SJCRH30 (cell line): ENCODE data around the gene MCC. TPM values are rescaled to one million over a fixed set of nuclear protein-coding genes. Genes with fewer than 3 reads are reported as not detected.
"Not testable (repeated sequence)": the region's sequence is repeated elsewhere in the genome, so short reads cannot be mapped to it uniquely, and the experiment has no call there.

Source experiments
- DNase-seq, 2 experiments: peaks; one replicate each; pipeline ENCODE4 v3.0.0-alpha.2; 2015 to 2020
- H3K27ac ChIP-seq: fragments of 250-450 bp; sonication (Bioruptor Pico); 2 replicates; pipeline ENCODE4 v1.5.1; 2020; ENCODE audit warnings: mild to moderate bottlenecking, moderate library complexity
- H3K27me3 ChIP-seq: fragments of 250-450 bp; sonication (Bioruptor Pico); 2 replicates; pipeline ENCODE4 v1.5.1; 2020; ENCODE audit warnings: mild to moderate bottlenecking, moderate library complexity
- H3K36me3 ChIP-seq: fragments of 250-450 bp; sonication (Bioruptor Pico); 2 replicates; pipeline ENCODE4 v1.5.1; 2020; ENCODE audit warnings: mild to moderate bottlenecking, moderate library complexity
- H3K4me1 ChIP-seq: fragments of 250-450 bp; sonication (Bioruptor Pico); 2 replicates; pipeline ENCODE4 v1.5.1; 2020; ENCODE audit warnings: mild to moderate bottlenecking, moderate library complexity
- H3K4me3 ChIP-seq: fragments of 250-450 bp; sonication (Bioruptor Pico); 2 replicates; pipeline ENCODE4 v1.5.1; 2020; ENCODE audit warnings: mild to moderate bottlenecking, moderate library complexity
- H3K9me3 ChIP-seq: fragments of 250-450 bp; sonication (Bioruptor Pico); replicated peaks from 2 replicates; pipeline ENCODE4 v1.5.1; 2020; ENCODE audit warnings: mild to moderate bottlenecking, moderate library complexity
- total RNA-seq: library from RNA; depleted of rRNA; stranded (reverse); fragments of >200 nt; shearing (Covaris generic); gene quantifications from 2 replicates; pipeline ENCODE4 v1.2.3, GENCODE V29; 2014

The MCC gene
- total RNA-seq, 1 experiment from 2014 or later: 26.6 TPM

GRCh38 chr5:113421693-113422092 lies 66.6 kb downstream of the MCC start:
- Histone ChIP-seq H3K27ac (no peak overlapping the region), H3K9me3 (no peaks in the 10 kb centered on the region), H3K4me3 (no peak overlapping the region), H3K4me1 (no peaks in the 10 kb centered on the region), H3K36me3 (no peaks in the 10 kb centered on the region), H3K27me3 (no peaks in the 10 kb centered on the region)
- DNase-seq: no peak

- Histone ChIP-seq H3K4me3 (no peak overlapping the region), H3K36me3 (no peaks in the 10 kb centered on the region), H3K4me1 (no peaks in the 10 kb centered on the region), H3K27ac (no peak overlapping the region), H3K9me3 (no peaks in the 10 kb centered on the region), H3K27me3 (peaks cover 3% of the 10 kb centered on the region; the same call in 1 of the 2 replicates)
- DNase-seq: no peak
Measured at GRCh38 chr5:113405530-113405929, 82.7 kb downstream of the MCC start.

- Histone ChIP-seq H3K27ac (no peak overlapping the region), H3K4me1 (no peaks in the 10 kb centered on the region), H3K9me3 (no peaks in the 10 kb centered on the region), H3K27me3 (peaks cover 3% of the 10 kb centered on the region; the same call in 1 of the 2 replicates), H3K4me3 (no peak overlapping the region), H3K36me3 (no peaks in the 10 kb centered on the region)
- DNase-seq: no peak
Measured at GRCh38 chr5:113404269-113404668, 84.0 kb downstream of the MCC start.

GRCh38 chr5:113397986-113398385 lies 90.3 kb downstream of the MCC start:
- not testable (repeated sequence) for H3K4me3 ChIP-seq, H3K36me3 ChIP-seq, H3K4me1 ChIP-seq, H3K27ac ChIP-seq, DNase-seq, H3K9me3 ChIP-seq, H3K27me3 ChIP-seq

- Histone ChIP-seq H3K27ac (no peak overlapping the region), H3K27me3 (no peaks in the 10 kb centered on the region)
- DNase-seq: no peak
Measured at GRCh38 chr5:113397046-113397445, 91.2 kb downstream of the MCC start.

GRCh38 chr5:113394658-113395057 lies 93.6 kb downstream of the MCC start:
- H3K27ac ChIP-seq: no peak overlapping the region
- H3K4me3 ChIP-seq: no peak overlapping the region
- no peaks in the 10 kb centered on the region for H3K27me3 ChIP-seq
- no peaks in the 10 kb centered on the region for H3K9me3 ChIP-seq
- DNase-seq: no peak
- H3K36me3 ChIP-seq: no peaks in the 10 kb centered on the region
- no peaks in the 10 kb centered on the region for H3K4me1 ChIP-seq

More at GRCh38 chr5:113397046-113397445, 91.2 kb downstream of the MCC start:
- Histone ChIP-seq H3K9me3 (no peaks in the 10 kb centered on the region), H3K4me1 (no peaks in the 10 kb centered on the region), H3K4me3 (no peak overlapping the region), H3K36me3 (no peaks in the 10 kb centered on the region)

GRCh38 chr5:113390224-113390623 lies 98.0 kb downstream of the MCC start:
- Histone ChIP-seq H3K4me3 (no peak overlapping the region), H3K9me3 (no peaks in the 10 kb centered on the region), H3K27me3 (no peaks in the 10 kb centered on the region), H3K36me3 (no peaks in the 10 kb centered on the region), H3K27ac (no peak overlapping the region), H3K4me1 (no peaks in the 10 kb centered on the region)
- DNase-seq: no peak

GRCh38 chr5:113389116-113389515 lies 99.1 kb downstream of the MCC start:
- H3K4me3 ChIP-seq: no peak overlapping the region
- H3K36me3 ChIP-seq: no peaks in the 10 kb centered on the region
- no peaks in the 10 kb centered on the region for H3K4me1 ChIP-seq
- H3K27ac ChIP-seq: no peak overlapping the region
- DNase-seq: no peak
- H3K9me3 ChIP-seq: no peaks in the 10 kb centered on the region
- H3K27me3 ChIP-seq: no peaks in the 10 kb centered on the region

GRCh38 chr5:113387844-113388243 lies 100.4 kb downstream of the MCC start:
- no peaks in the 10 kb centered on the region for H3K36me3 ChIP-seq
- H3K4me1 ChIP-seq: no peaks in the 10 kb centered on the region
- H3K4me3 ChIP-seq: no peak overlapping the region
- H3K27me3 ChIP-seq: no peaks in the 10 kb centered on the region
- peak in 1 of 2 experiments; percentile 15 for DNase-seq
- H3K27ac ChIP-seq: no peak overlapping the region
- no peaks in the 10 kb centered on the region for H3K9me3 ChIP-seq

- H3K36me3 ChIP-seq: no peaks in the 10 kb centered on the region
- H3K27me3 ChIP-seq: no peaks in the 10 kb centered on the region; the same call in 1 of the 2 replicates
- H3K9me3 ChIP-seq: no peaks in the 10 kb centered on the region
- no peak overlapping the region for H3K4me3 ChIP-seq
- no peak for DNase-seq
- no peak overlapping the region for H3K27ac ChIP-seq
- H3K4me1 ChIP-seq: no peaks in the 10 kb centered on the region
Measured at GRCh38 chr5:113384782-113385285, 103.4 kb downstream of the MCC start.

- H3K4me1 ChIP-seq: no peaks in the 10 kb centered on the region
- no peak for DNase-seq
- no peaks in the 10 kb centered on the region for H3K9me3 ChIP-seq
- H3K27ac ChIP-seq: no peak overlapping the region
- peaks cover 4% of the 10 kb centered on the region; the same call in 1 of the 2 replicates for H3K27me3 ChIP-seq
- H3K36me3 ChIP-seq: no peaks in the 10 kb centered on the region
- no peak overlapping the region for H3K4me3 ChIP-seq
Measured at GRCh38 chr5:113382731-113383130, 105.5 kb downstream of the MCC start.

- Histone ChIP-seq H3K9me3 (no peaks in the 10 kb centered on the region), H3K27me3 (peaks cover 4% of the 10 kb centered on the region; the same call in 1 of the 2 replicates), H3K36me3 (no peaks in the 10 kb centered on the region), H3K4me3 (no peak overlapping the region), H3K4me1 (no peaks in the 10 kb centered on the region), H3K27ac (no peak overlapping the region)
- no peak for DNase-seq
Measured at GRCh38 chr5:113381791-113382190, 106.5 kb downstream of the MCC start.

- Histone ChIP-seq H3K4me1 (no peaks in the 10 kb centered on the region), H3K9me3 (no peaks in the 10 kb centered on the region), H3K27me3 (peaks cover 4% of the 10 kb centered on the region; the same call in 1 of the 2 replicates), H3K36me3 (no peaks in the 10 kb centered on the region), H3K4me3 (no peak overlapping the region), H3K27ac (no peak overlapping the region)
- DNase-seq: no peak
Measured at GRCh38 chr5:113380807-113381326, 107.4 kb downstream of the MCC start.

- no peaks in the 10 kb centered on the region for H3K9me3 ChIP-seq
- H3K4me1 ChIP-seq: no peaks in the 10 kb centered on the region
- H3K36me3 ChIP-seq: no peaks in the 10 kb centered on the region
- H3K27me3 ChIP-seq: peaks cover 4% of the 10 kb centered on the region; the same call in 1 of the 2 replicates
- H3K4me3 ChIP-seq: no peak overlapping the region
- no peak for DNase-seq
- H3K27ac ChIP-seq: no peak overlapping the region
Measured at GRCh38 chr5:113379936-113380806, 108.1 kb downstream of the MCC start.

GRCh38 chr5:113378959-113379541 lies 109.2 kb downstream of the MCC start:
- peak; percentile 47 to 78 for DNase-seq
- no peaks in the 10 kb centered on the region for H3K4me1 ChIP-seq

More at GRCh38 chr5:113378959-113379541, 109.2 kb downstream of the MCC start:
- H3K27me3 ChIP-seq: peaks cover 4% of the 10 kb centered on the region; the same call in 1 of the 2 replicates
- no peak overlapping the region for H3K4me3 ChIP-seq
- H3K9me3 ChIP-seq: no peaks in the 10 kb centered on the region
- H3K36me3 ChIP-seq: no peaks in the 10 kb centered on the region
- H3K27ac ChIP-seq: no peak overlapping the region
